Ovary (tissue), 3 donors: Measurements from ENCODE around the gene AFF2.

Source experiments
- EP300 ChIP-seq: sonication (generic); formaldehyde crosslinking; IDR thresholded peaks from one replicate; pipeline ENCODE4 v1.6.1; 2017; ENCODE audit warnings: antibody characterized with exemption
- POLR2A ChIP-seq: fragments of 450-650 bp; IDR thresholded peaks from one replicate; pipeline ENCODE4 v1.6.1; 2017; ENCODE audit warnings: antibody characterized with exemption, mild to moderate bottlenecking, moderate library complexity
- TF ChIP-seq, protein P1 (sequence below), 3 donors: fragments of 450-650 bp in 2 of 3; fragments of 200-600 bp in 1 of 3; IDR thresholded peaks; one replicate each; pipeline versions ENCODE4 v1.5.1 to v1.8.0; 2016 to 2022; ENCODE audit warnings: antibody characterized with exemption in 3 of 3, mild to moderate bottlenecking in 1 of 3
- donor health status: DM: no; HTN: no; CAD: no.

DNA sequence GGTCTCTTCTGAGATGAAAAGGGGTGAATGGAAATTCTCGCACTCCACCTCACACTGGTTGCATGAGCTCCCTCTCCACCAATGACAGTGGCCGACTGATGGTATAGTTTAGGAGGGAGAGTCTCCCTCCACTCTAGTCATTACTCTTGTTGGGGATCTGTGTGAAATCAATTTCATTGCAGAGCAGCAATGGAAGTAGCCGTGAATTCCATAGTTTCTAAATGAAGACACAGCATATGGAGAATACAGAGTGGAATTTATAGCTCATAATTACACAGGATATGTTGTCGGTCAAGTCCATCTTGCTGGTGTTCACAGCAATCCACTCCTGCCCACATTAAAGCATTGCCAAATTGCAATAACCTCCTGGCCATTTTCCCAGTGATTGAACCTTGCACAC is 426.0 kb downstream of the AFF2 start:
- TF ChIP-seq, protein P1, sequence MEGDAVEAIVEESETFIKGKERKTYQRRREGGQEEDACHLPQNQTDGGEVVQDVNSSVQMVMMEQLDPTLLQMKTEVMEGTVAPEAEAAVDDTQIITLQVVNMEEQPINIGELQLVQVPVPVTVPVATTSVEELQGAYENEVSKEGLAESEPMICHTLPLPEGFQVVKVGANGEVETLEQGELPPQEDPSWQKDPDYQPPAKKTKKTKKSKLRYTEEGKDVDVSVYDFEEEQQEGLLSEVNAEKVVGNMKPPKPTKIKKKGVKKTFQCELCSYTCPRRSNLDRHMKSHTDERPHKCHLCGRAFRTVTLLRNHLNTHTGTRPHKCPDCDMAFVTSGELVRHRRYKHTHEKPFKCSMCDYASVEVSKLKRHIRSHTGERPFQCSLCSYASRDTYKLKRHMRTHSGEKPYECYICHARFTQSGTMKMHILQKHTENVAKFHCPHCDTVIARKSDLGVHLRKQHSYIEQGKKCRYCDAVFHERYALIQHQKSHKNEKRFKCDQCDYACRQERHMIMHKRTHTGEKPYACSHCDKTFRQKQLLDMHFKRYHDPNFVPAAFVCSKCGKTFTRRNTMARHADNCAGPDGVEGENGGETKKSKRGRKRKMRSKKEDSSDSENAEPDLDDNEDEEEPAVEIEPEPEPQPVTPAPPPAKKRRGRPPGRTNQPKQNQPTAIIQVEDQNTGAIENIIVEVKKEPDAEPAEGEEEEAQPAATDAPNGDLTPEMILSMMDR (IDR thresholded peaks at IDR 0.05), result no peak
- TF ChIP-seq POLR2A, result no peak
- no peak for TF ChIP-seq EP300
